ENCODE measurements around the gene RAC3. TPM values are rescaled to one million over a fixed set of nuclear protein-coding genes. Genes with fewer than 3 reads are reported as not detected.

The RAC3 gene
- total and polyA plus RNA-seq, 2 of the 8 experiments (the other 6 are each of a cell fraction or from before 2014, with no cell fraction given): 177 to 299 TPM

GRCh38 chr17:82030470-82031302 is 792 bp upstream of the RAC3 start:
- 0 out of 2 replicates have a peak, but pooled peaks cover 3% of the 10 kb centered on the region for H3K79me1 ChIP-seq (ENCODE audit: low read depth, low read length)
- no peaks in the 10 kb centered on the region for H3K27me3 ChIP-seq (replicated peaks in 1 of 4; ENCODE audit: control insufficient read depth in 3 of 4, extremely low read depth in 1 of 4, insufficient read depth in 3 of 4, low read length in 3 of 4)
- TF ChIP-seq EGR1 (IDR thresholded peaks at IDR 0.05; ENCODE audit: borderline replicate concordance, low read depth, low read length) (no peak), CTCF (IDR thresholded peaks at IDR 0.05; ENCODE audit: control extremely low read depth in 1 of 3, insufficient read depth in 1 of 3, low read depth in 1 of 3, low read length in 3 of 3) (peak; percentile 96 to 98 (median 97)), E2F6 (IDR thresholded peaks at IDR 0.05) (no peak), CHD2 (IDR thresholded peaks at IDR 0.05; ENCODE audit: low read length) (peak; percentile 57; the same call in 1 of the 2 replicates), HDAC6 (IDR thresholded peaks at IDR 0.05; ENCODE audit: low read depth, low read length) (no peak), POLR2A (IDR thresholded peaks at IDR 0.05; ENCODE audit: control extremely low read depth in 1 of 2, low read depth in 2 of 2, low read length in 2 of 2) (0 out of 3 replicates have a peak, but pooled peaks of 1 of the 2 experiments have one; percentile 38)

More at GRCh38 chr17:82030470-82031302, 792 bp upstream of the RAC3 start:
- no peak overlapping the region for H2AK5ac ChIP-seq (ENCODE audit: low read depth, low read length)
- H2BK5ac ChIP-seq (ENCODE audit: low read depth, low read length): no peak overlapping the region
- H2AFZ ChIP-seq (ENCODE audit: low read length): no peak overlapping the region; the same call in 1 of the 2 replicates
- peak overlapping the region; percentile 14 for H3K4ac ChIP-seq (replicated peaks; ENCODE audit: insufficient read length, low read depth, low read length)
- H2BK20ac ChIP-seq (ENCODE audit: low read length): no peak overlapping the region
- FAIRE-seq: no peak
- no peak overlapping the region; the same call in 1 of the 2 replicates for H3K18ac ChIP-seq (ENCODE audit: extremely low read depth, low read length)
- peak overlapping the region; percentile 54 to 80 (median 56) for H3K4me3 ChIP-seq (ENCODE audit: extremely low read depth in 1 of 4, insufficient read depth in 2 of 4, low read depth in 3 of 4, low read length in 4 of 4)
- peak overlapping the region; percentile 59 for H3K56ac ChIP-seq (replicated peaks; ENCODE audit: insufficient read length, low read depth, low read length)
- H4K91ac ChIP-seq (replicated peaks; ENCODE audit: insufficient read length, low read length): no peak overlapping the region
- H3K9ac ChIP-seq (replicated peaks in 1 of 4; ENCODE audit: extremely low read depth in 1 of 4, low read depth in 3 of 4, low read length in 3 of 4): no peak overlapping the region; a peak in 1 of 7 replicates
- no peak overlapping the region for H3K23ac ChIP-seq (ENCODE audit: insufficient read length)
- H3K9me3 ChIP-seq (ENCODE audit: insufficient read depth in 2 of 2, low read depth in 1 of 2, low read length in 1 of 2): no peaks in the 10 kb centered on the region
- no peak overlapping the region for H3K14ac ChIP-seq (ENCODE audit: insufficient read length)
- no peak overlapping the region for H4K5ac ChIP-seq (ENCODE audit: insufficient read length, low read depth, low read length)
- ChIA-PET POLR2A (ENCODE audit: partially characterized antibody) (interaction anchor here (0.6 to 4.9 kb wide), 26 partner anchors 8 to 164 kb away, joined by 3 to 38 read pairs (median 5); partner anchors contain the start of genes CENPX, FASN, GPS1 and LRRC45), CTCF (ENCODE audit: partially characterized antibody) (interaction anchor here (0.5 to 3.1 kb wide), 63 partner anchors 8 to 645 kb away, joined by 3 to 40 read pairs (median 4); partner anchors contain the start of genes CENPX, DCXR, DUS1L and LRRC45)
- H3K4me2 ChIP-seq (ENCODE audit: insufficient read depth in 1 of 2, low read depth in 2 of 2, low read length in 2 of 2): peak overlapping the region; percentile 80 to 86
- peaks cover 0 to 17% of the 10 kb centered on the region in 2 experiments for H4K20me1 ChIP-seq (replicated peaks in 1 of 2; ENCODE audit: control insufficient read depth in 1 of 2, insufficient read depth in 2 of 2, low read length in 2 of 2)
- H2BK120ac ChIP-seq (replicated peaks; ENCODE audit: low read depth, low read length): no peak overlapping the region
- no peak overlapping the region for H3K27ac ChIP-seq (ENCODE audit: low read depth, low read length)
- no peaks in the 10 kb centered on the region; a peak in 2 of 8 replicates for H3K36me3 ChIP-seq (ENCODE audit: control insufficient read depth in 2 of 4, insufficient read depth in 4 of 4, low read length in 3 of 4)
- H3K4me1 ChIP-seq (replicated peaks in 1 of 4; ENCODE audit: control insufficient read depth in 3 of 4, insufficient read depth in 4 of 4, low read length in 3 of 4): peaks cover 0 to 13% (median 2%) of the 10 kb centered on the region in 4 experiments; a peak in 5 of 7 replicates
- DNase-seq (ENCODE audit: low read depth in 1 of 2, low spot score in 2 of 2): peak; percentile 70 to 97
- no peak overlapping the region for H2BK12ac ChIP-seq (ENCODE audit: low read depth, low read length)
- peaks cover 7% of the 10 kb centered on the region; the same call in 1 of the 2 replicates for H3K23me2 ChIP-seq (ENCODE audit: low read depth, low read length)
- peak overlapping the region; percentile 72 for H4K8ac ChIP-seq (ENCODE audit: extremely low read depth, insufficient read depth, low read length)
- H3K79me2 ChIP-seq (ENCODE audit: control insufficient read depth in 1 of 2, insufficient read depth in 2 of 2, low read length in 2 of 2): peaks cover 0 to 2% of the 10 kb centered on the region in 2 experiments; a peak in 1 of 4 replicates
- no peak overlapping the region for H2BK15ac ChIP-seq (ENCODE audit: low read length)
- 4% methylated on average over 80 of the region's 94 CpGs; no CpG with 5 or more reads in 1 of the 2 experiments for WGBS, 2 experiments (ENCODE audit: extremely low coverage in 1 of 2, insufficient coverage in 1 of 2, insufficient read length in 1 of 2, insufficient replicate concordance in 2 of 2, low coverage in 1 of 2, low lambda C conversion rate in 2 of 2, missing lambda C conversion rate in 1 of 2)

Measured in H1 (cell line).